GM21423 (cell line): Measurements from ENCODE around the gene DPYSL5.

Source experiments
- ATAC-seq: cut with Tn5 transposase; IDR thresholded peaks from one replicate; pipeline ENCODE4 v1.9.1; 2021; ENCODE audit warnings: mild to moderate bottlenecking, moderate library complexity; ENCODE audit not compliant: unreplicated experiment

The DPYSL5 gene

GRCh38 chr2:26952374-26952773, 104.4 kb downstream of the DPYSL5 start:
- ATAC-seq, result no peak

- ATAC-seq, result no peak
These were observed 106.2 kb downstream of the DPYSL5 start for GRCh38 chr2:26954135-26954534.

- no peak for ATAC-seq
These were observed 109.1 kb downstream of the DPYSL5 start for GRCh38 chr2:26957041-26957440.

- no peak for ATAC-seq
These were observed 109.6 kb downstream of the DPYSL5 start for GRCh38 chr2:26957534-26957933.

DNA sequence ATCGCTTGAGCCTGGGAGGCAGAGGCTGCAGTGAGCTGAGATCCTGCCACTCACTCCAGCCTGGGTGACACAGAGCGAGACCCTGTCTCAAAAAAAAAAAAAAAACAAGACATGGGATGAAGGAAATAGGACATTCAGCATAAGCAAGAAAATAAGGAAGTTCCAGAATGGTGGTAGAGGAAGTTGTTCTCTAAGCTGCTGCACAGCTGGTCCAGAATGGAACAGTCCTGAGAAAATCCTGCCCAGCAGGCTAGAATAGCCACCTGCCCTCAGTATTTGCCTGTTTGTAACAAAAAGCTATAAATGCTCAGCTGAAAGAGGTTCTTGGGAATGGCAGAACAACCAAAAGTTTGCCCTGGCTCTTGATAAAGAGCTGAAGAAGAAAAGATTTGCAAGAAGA, 111.4 kb downstream of the DPYSL5 start:
- no peak for ATAC-seq

- no peak for ATAC-seq
These were observed 116.7 kb downstream of the DPYSL5 start for GRCh38 chr2:26964446-26965130.

DNA sequence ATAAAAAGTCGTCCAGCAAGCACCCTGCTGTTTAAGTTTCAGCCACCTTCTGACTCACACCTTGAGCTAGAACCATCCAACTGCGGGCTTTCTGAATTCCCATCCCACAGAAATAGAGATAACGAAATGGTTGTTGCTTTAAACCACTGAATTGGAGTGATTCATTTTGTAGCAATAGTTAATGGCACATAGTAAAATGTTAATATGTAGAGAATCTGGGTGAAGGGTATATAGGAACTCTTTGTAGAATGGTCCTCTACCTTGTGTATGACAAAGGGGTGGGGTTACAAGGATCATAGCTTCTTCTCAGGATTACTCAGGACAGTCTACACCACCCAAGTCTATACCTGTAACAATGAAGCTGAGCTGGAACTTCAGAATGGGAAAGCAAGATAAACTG, 120.1 kb downstream of the DPYSL5 start:
- ATAC-seq, result no peak

- no peak for ATAC-seq
These were observed 121.3 kb downstream of the DPYSL5 start for GRCh38 chr2:26969077-26969844.

DNA sequence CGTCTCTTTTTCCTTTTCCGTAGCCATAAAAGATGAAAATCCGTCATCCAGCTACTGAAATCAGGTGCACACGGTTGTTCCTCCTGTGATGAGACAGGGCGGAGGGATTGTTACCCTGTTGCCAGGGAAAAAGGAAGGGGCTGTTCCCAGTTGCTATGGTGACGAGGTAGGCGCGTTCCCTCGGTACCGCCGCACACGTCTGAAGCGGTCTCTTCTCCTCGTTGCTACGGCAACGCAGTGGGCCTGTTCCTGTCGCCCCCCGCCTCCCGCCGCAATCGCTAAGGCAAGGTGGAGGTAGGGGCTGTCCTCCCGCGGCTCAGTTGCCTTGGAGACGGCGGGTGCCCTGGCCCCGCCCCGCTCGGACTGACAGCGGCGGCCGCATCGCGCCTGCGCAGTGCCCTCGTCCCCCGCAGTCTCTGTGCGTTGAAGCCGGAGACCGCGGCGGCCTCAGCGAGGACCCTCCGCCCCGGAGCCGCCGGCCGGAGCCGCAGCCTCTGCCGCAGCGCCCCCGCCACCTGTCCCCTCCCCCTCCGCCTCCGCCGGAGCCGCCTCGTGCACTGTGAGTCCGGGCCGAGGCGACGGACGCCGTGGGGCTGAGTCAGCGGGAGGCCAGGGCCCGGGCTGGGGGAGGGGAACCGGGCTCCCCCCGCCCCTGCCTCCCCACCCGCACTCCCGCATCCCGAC, 122.5 kb downstream of the DPYSL5 start, which contains the start of gene MAPRE3:
MAPRE3 (plus strand) TSS at position 394 of the 684 bp plus-strand sequence. CDS start 51,582 bp downstream, outside the sequence.
- ATAC-seq, result peak; percentile 72

GRCh38 chr2:26970928-26971627, 123.1 kb downstream of the DPYSL5 start:
- ATAC-seq, result no peak

DNA sequence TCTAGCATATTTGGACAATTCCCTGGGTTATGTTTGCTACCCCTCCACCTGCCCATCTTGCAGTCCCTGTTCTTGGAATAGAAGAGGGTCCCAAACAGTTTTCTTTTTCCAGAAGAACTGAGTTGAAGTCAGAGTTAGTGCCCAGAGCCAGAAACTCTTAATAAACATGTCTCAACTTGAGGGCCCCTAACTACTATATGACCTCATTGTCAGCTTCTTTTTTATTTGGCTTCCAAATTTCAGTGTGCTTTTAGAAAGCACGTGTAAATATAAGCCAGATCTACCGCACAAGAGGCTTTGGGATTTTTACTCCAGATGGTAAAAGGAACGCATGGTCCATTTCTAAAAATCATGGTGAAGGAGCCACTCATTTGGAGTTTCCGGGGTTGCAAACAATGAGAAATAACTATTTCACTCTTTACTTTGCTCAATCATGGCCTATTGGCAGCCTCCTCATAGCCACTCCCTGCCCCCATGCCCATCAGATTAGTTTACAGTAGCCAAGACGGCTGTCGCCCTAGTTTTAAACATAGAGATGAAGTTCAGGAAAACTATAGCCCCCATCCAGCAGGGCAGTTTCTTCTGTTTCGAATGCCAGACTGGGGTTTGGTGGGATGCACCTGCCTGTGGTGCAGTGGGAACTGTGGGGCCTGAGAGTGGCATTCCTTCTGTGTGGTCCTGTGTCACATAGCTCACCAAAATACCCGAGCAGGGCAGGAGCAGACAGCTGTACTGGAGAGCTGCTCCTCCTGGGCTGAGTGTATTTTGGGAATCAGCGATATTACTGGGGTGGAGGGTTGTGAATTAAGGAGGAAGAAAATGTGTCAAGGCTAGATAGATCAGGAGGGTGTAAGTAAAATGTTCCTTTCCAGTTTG, 124.2 kb downstream of the DPYSL5 start:
- no peak for ATAC-seq

GRCh38 chr2:26974352-26974751, 126.4 kb downstream of the DPYSL5 start:
- no peak for ATAC-seq

GRCh38 chr2:26975102-26975501, 127.2 kb downstream of the DPYSL5 start:
- ATAC-seq, result no peak

DNA sequence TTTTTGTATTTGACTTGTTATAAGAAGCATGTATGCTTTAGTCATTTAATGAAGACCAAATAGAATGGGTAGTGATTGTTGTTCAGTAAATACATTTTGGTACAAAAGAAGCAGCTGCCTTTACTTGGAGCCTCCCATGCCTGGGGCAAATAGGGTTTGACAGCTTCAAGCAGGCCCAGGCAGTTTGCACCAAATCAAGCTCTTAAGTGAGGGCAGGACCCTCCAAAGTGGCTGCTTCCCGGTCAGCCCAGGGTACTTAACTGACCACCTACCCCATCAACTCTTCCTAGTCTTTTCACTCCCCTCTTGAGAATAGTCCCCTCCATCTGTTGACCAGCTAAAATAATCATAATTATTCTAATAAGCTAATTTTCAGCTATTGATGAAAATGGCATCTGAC, 127.7 kb downstream of the DPYSL5 start:
- no peak for ATAC-seq

GRCh38 chr2:26976237-26976636, 128.3 kb downstream of the DPYSL5 start:
- no peak for ATAC-seq

DNA sequence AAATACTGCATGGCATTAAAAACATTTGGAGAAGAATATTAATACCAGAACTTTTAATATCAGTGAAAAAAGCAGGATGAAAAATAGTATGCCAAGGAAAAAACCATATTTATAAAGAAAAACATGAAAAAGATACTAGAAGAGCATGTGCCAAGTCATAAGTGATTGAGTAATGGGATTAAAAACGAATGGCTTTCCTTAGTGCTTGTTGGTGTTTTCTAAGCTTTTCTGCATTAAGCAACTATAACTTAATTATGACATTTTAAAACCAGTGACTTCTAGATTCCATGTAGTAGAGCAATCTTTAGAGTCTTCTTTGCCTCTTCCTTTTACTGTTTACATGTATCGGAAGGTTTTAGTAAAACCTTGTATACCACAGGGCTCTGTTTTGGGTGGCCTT, 129.1 kb downstream of the DPYSL5 start:
- ATAC-seq, result no peak

DNA sequence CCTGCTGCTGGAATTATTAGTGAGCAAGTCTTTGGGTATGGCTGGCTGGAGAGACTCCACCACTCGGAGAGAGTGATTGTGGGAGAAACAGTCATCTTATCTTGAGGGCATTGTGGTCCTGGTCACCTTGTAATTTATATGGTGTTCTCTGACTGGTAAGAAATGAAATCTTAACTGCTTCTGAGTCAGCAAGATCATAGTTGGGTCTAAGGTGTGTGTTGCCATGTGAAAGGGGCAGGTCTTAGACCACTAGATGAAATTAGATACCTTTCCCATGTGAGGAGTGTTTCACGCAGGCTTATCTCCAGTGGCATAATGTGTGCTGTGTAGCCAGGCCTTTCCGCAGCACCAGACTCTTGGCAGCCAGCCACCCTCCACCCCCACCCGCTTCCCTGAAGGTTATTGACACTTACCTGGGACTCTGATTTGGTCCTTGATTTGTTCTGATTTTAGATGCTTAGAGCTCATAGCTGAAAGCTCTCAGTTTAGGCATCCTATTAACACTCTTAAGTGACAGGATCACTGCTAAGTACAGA, 130.2 kb downstream of the DPYSL5 start:
- ATAC-seq, result no peak

GRCh38 chr2:26979741-26980140, 131.8 kb downstream of the DPYSL5 start:
- no peak for ATAC-seq

DNA sequence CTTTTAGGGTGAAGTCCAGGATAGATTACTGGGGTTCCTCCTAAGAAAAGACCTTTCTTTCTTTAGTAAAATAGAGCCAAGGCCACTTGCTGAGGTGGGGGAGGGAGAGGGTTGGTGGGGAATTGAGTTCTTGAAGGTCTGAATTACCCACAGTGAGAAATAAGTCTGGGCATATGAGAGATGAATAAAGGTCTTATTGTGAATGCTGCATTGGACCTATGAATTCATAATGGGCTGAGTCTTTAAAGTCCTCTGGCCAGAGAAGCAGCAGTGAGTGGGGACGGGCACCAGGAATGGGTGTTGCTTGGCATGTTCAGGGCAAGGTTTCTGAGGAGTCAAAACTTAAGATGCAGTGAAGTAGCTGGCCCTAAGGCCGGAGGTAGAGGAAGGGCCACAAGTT, 133.0 kb downstream of the DPYSL5 start:
- no peak for ATAC-seq
